ENCODE results near the gene GARIN3.
"Not testable (repeated sequence)": the region's sequence is repeated elsewhere in the genome, so short reads cannot be mapped to it uniquely, and the experiment has no call there.

Gene GARIN3

DNA sequence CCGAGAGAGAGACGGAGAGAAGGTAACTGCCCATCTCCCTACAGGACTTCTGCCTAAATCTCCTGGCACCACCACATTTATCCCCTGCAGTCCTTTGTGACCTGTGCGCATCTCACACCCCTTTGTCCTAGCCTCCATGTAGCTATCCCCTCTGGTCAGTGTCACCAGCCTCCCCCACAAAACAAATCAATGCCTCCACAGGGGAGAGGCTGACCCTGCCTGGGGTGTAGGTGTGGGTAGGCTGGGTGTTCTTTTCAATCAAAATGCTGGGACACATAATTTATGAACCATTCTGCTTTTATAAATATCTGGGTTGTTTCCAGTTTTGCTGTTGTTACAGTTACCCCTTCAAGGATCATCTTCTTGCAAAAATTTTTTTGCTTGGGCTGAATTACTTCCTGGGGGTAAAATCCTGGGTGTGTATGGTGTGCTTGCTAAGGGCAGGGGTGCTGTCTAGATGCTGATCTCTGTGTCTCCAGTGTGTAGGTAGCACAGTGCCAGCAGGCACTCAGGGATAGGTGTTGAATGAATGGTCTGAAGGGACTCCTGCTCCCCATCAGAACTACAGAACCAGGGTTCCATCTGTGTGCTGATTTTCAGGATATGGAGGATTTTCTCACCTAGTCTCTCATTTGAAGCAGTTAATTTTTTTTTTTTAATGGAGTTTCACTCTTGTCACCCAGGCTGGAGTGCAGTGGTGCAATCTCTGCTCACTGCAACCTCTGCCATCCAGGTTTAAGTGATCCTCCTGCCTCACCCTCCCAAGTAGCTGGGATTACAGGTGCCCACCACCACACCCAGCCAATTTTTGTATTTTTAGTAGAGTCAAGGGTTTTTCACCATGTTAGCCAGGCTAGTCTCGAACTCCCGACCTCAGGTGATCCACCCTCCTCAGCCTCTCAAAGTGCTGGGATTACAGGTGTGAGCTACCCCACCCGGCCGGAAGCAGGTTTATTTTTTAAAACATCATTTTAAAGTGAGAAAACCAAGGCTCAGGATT, at the start of gene GARIN3:
GARIN3 (minus strand) TSS at position 51 of the 1,000 bp plus-strand sequence. CDS start 96 bp downstream, outside the sequence.
- no peak for DNase-seq (ENCODE audit: low spot score)

DNA sequence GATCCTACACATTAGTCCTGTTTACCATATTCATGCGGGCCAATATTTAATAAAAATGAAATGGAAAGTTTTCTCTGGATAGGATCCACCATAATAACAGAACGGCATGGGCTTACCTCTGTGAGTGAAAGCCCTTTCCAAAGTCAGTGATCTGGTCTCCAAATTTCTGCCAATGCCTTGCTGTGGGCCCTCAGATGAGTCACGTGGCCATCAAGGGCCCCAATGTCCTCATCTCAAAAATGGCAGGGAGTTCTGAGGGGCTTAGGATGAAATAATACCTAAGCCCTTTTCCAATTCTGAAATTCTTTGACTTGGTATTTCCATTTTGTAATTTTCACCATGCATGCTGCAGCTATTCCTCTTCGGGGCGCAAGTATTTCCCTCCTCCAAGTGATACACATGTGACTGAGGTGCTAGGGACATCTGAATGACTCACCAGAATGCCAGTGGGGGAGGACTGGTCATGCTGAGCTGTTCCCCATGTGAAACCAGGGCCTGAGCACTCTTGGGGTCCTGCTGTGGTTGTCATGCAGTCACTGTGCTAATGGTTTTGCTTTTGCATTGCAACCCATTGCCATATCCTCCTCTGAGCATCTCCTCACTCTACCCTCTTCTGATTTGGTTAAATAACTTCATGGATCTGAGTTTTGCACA, 49.6 kb upstream of the GARIN3 start:
- DNase-seq (ENCODE audit: low spot score), result no peak

DNA sequence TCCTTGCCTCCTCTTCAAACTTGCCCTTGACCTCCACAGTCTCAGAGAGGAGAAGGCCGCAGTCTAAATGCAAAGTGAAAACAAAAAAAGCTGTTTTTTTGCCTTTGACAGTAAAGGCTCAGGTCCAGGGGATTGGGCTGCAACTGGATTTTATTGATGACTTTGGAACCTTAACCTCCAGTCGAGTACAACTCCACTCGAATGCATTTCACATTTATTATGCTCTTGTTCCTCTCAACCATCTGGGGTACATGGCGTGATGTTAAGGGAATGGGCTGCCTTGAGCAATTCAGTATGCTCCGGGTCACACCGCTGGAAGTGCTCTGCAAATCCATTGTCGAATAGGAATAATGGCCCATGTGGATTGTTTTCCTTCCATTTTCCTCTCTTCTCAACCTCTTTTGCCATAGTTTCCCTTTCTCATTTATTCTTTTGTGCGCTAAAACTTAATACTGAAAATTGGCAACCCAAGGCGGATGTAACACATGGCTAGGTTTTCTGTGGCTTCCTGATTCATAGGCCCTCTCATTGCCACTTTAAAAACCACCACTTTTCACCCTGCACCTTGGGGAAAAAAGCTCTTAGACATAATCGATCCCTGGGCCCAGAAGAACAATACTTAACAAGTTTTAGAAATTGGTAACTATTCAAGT, 48.9 kb upstream of the GARIN3 start:
- no peak for DNase-seq (ENCODE audit: low spot score)

DNA sequence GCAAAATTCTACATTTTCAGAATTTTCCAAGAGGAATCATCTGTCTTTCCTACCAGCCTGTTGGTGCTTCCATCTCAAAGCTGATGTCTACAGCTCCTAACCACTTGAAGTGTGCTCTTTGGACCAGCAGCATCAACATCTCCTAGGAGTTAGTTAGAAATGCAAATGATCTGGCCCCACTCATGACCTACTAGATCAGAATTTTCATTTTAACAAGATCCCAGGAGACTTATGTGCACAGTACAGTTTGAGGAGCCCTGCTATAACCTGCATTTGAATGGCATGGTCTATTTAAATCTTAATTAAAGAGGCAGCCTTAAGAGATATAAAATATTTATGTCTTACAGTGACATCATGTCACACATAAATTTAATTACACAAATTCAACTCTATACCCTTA, 48.4 kb upstream of the GARIN3 start:
- no peak for DNase-seq (ENCODE audit: low spot score)

DNA sequence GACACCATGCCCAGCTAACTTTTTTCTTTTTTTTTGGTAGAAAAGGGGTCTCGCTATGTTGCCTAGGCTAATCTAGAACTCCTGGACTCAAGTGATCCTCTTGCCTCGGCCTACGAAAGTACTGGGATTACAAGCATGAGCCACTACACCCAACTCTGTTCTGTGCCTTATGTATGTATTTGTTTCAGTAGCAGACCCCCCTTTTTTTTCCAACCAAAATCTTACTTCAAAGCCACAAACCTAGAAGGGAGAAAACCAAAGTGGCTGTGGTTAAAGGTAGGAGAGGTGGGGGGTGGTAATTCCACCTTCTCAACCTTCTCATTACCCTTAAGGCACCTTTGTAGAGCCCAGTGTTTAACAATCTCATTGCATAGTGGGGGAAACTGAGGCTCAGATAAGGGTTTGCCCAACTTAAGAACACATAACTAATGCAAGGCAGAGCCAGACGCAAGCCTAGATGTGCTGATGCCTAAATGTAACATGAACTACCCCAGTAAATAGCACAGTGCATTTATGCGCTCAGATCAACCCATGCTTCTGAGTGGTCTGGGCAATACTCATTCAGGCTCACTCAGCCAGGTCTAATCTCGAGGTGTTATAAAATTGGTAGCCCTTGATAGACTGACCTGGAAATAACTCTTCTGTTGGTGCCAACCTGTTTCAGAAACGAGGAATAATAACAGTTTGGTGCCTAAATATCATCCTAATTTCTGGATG, 47.6 kb upstream of the GARIN3 start:
- DNase-seq (ENCODE audit: low spot score), result no peak

DNA sequence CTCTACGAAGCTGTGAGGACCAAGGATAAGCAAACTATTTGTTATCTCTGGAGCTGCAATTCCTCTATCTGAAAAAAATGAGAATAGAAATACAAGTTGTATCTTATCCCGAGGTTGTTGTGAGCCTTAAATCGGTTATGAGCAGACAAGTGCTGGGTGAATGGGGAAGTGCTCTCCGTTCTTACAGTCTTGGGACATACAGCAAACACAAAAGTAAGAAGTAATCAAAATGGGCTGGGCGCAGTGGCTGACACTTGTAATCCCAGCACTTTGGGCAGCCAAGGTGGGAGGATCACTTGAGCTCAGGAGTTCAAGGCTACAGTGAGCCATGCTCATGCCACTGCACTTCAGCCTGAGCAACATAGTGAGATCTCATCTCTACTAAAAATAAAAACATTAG, 46.2 kb upstream of the GARIN3 start:
- DNase-seq (ENCODE audit: low spot score), result no peak

DNA sequence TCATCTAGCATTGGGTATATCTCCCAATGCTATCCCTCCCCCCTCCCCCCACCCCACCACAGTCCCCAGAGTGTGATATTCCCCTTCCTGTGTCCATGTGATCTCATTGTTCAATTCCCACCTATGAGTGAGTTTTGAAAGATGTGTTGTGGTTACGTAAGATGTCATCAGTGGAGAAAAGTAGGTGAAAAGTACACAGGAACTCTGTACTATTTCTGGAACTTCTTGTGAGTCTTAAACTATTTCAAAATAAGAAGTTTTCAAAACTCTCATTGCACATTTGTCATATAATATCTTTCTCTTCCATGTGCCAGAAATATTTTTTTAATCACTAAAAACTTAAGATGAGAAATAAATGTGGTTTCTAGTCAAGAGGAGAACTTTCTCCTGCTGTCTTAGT, 44.6 kb upstream of the GARIN3 start:
- not testable (repeated sequence) for DNase-seq (ENCODE audit: low spot score)

DNA sequence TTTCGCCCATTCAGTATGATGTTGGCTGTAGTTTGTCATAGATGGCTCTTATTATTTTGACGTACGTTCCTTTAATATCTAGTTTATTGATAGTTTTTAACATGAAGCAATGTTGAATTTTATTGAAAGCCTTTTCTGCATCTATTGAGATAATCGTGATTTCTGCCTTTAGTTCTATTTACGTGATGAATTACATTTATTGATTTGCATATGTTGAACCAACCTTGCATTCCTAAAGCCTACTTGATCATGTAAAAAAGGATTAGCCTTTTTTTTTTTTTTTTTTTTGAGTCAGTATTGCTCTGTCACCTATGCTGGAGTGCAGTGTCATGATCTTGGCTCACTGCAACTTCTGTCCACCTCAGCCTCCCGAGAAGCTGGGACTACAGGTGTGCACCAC, 39.6 kb upstream of the GARIN3 start:
- DNase-seq (ENCODE audit: low spot score), result no peak

DNA sequence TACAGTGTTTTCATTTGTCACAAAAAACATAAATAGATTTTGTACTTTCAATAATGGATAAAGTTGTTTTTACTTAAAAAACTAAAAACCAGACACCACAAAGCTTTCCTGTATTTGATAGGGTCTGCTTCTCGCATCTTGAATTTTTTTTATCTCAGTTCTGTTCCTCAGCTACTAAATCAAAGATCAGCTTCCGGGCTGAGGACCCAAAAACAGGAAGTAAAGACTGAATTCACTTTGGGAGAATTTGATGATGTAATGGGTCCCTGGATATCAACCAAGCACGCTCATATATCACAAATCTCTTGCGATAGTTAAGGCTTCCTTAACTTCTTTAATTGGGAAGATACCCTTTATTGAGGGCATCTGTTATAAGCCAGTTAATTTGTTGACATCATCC, 38.7 kb upstream of the GARIN3 start:
- no peak for DNase-seq (ENCODE audit: low spot score)

DNA sequence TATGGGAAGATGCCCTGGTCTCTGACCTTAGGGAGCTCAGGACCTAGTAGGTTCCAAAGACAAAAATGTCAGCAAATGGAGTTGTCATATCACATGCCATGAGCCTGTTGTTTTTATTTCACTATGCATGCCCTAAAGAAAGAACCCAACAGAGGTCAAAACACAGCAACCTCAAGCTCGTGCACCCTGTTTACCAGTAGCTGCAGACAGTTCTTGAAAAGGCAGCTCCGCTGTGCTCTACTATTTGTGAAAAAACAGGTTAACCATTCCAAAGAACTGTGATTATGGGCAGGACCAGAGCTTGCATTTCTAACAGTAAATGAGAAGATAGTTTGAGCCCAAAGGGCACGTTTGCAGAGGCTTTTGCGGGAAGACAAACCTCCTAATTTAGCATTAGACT, 37.4 kb upstream of the GARIN3 start:
- DNase-seq (ENCODE audit: low spot score), result no peak

DNA sequence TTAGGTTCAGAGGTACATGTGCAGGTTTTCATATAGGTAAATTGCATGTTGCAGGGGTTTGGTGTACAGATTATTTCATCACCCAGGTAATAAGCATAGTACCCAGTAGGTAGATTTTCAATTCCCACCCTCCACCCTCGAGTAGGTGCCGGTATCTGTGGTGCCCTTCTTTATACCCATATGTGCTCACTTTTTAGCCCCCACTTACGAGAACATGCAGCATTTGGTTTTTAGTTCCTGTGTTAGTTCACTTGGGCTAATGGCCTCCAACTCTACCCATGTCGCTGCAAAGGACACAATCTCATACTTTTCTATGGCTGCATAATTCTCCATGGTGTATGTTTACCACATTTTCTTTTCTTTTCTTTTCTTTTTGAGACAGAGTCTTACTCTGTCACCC, 35.8 kb upstream of the GARIN3 start:
- DNase-seq (ENCODE audit: low spot score), result no peak

DNA sequence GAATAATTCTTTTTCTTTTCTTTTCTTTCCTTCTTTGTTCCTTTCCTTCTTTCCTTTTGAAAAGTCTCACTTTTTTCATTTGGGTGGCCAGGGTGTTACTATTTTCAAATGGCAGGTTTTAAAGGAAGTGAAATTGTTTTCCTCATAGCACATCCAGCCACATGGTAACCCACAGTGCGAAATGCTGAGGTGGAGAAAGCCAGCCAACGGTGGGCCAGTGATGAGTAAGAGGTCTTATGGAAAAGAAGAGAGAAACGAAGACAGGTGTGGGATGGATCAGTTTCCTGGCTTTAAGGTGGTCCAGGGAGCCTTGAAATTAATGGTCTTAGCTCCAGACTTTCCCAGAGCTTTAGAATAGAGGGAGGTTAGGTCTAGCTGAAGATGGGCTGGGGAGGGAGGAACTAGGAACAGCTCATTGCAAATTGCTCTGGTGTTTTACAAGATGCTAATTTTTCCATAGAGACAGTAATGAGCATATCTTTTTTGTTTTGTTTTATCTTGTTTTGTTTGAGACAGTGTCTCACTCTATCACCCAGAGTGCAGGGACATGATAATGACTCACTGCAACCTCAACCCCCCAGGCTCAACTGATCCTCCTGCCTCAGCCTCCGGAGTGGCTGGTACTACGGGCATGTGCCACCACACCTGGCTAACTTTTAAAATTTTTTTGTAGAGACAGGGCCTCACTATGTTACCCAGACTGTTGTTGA, 32.4 kb upstream of the GARIN3 start:
- no peak for DNase-seq (ENCODE audit: low spot score)

DNA sequence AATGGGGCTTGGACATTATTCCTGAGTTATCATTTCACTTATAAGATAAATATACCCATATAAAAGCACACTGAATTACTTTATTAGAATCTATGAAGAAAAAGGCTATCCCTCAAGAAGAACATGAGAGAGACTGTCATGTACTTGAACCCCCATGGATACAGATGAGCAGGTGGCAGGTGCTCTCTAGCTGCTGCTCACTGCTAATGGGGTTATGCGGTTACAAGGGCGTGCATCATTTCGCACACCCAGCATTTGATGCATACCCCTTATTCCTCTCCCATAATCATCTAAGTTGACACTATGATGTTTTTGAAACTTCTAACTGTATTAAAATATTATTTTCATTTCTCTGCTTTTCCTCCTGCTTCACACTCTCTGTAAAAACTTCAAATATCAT, 31.0 kb upstream of the GARIN3 start:
- no peak for DNase-seq (ENCODE audit: low spot score)

DNA sequence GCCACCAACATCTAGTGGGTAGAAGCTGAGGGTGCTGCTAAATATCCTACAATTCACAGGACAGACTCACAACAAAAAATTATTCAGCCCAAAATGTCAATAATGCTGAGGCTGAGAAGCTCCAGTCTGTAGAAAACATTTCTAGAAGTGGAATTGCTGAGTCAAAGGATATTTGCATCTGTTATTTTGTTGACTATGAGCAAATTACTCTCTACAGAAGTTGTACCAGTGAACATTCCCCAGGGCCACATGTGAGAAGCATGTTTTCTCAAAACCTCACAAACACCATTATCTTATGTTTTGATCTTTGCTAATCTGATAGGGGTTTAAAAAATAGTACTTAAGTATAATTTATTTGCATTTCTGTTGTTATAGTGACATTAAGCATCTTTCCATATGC, 30.0 kb upstream of the GARIN3 start:
- DNase-seq (ENCODE audit: low spot score), result no peak

DNA sequence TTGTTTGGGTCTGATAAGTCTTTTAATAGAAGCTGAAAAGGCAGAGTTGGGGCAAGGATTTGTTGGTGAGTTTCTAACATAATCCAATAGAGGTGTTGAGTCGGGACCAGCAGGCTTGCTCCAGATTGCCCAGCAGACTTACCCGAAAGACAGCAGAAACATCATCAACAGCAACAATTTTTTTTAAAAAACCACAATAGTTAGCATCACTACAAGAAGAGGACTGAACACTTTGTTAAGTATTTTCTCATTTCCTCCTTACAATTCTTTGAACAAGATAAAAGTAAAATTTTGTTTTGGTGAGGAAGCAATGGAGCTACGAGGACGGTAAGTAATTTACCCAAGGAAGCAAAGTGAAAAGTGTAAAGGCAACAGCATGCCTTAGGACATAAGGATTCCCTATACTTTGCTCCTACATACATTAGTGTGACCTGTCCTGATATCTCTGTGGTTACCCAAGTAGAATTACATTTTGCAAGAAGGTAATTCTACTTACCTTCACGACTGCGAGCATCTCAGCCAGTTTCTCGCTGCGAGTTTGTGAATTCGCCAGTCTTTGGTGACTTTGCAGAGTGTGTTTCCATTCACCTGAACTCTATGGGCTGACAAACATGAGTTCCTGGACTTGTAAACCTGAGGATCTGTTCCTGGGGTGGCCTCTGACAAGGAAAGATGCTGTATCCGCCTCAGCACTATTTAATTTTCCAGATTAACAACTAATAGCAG, 27.8 kb upstream of the GARIN3 start:
- DNase-seq (ENCODE audit: low spot score), result no peak

DNA sequence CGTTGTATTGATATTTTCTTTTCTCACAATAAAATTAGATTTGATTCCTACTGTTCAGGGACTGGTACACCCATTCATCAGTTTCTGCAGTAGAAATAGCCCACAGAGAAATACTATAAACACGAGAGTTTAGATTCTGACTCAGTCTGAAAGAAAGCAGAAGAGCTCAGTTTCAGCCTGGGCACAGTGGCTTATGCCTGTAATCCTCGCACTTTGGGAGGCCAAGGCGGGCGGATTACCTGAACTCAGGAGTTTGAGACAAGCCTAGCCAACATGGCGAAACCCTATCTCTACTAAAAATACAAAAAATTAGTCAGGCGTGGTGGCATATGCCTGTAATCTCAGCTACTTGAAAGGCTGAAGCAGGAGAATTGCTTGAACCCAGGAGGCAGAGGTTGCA, 23.2 kb upstream of the GARIN3 start:
- DNase-seq (ENCODE audit: low spot score), result no peak

DNA sequence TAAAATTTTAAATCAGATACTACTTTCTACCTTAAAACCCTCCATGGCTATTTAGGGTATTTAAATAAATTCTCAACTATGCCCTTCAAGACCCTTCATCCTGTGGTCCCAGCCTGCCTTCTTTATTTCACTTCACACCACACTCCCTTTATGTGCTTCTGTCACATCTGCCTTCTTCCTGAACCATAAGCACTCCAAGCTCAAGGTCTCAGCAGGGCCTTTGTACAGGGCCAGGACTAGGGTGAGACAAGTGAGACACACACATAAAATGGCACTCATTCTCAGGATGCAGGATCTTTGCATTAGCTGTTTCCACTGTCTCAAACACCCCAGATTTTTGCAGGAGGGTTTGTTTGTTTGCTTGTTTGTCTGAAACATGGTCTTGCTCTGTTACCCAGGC, 22.2 kb upstream of the GARIN3 start:
- DNase-seq (ENCODE audit: low spot score), result no peak

DNA sequence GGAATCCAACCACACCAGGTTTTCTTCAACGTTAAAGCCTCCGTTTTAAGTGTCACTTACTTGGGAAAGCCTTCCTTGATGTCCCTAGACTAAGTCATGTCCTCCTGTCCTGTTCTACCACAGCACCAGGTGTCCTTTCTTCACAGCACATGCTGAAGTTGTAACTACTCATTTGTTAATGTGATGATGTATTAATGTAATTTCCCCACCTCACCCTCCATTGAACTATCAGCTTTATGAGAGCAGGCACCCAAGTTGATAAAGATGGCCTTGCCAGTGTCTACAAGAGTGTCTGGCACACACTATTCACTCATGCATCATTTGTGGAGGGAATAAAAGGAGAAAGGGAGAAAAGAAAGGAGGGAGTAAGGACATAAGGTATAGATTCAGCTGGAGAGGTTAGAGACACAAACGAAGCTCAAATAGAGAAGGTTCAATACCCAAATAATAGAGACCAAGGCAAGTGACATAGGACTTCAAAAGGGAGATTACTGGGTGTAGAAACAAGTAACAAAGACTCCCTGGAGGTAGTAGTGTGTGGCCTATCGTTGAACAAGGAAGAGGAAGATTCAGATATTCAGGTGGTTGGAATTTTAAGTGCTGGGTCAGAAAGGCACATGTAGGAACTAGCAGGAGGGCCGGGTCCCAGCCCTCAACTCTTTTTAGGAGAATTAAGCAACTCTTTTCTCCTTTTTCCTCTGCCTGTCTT, 21.1 kb upstream of the GARIN3 start:
- no peak for DNase-seq (ENCODE audit: low spot score)

DNA sequence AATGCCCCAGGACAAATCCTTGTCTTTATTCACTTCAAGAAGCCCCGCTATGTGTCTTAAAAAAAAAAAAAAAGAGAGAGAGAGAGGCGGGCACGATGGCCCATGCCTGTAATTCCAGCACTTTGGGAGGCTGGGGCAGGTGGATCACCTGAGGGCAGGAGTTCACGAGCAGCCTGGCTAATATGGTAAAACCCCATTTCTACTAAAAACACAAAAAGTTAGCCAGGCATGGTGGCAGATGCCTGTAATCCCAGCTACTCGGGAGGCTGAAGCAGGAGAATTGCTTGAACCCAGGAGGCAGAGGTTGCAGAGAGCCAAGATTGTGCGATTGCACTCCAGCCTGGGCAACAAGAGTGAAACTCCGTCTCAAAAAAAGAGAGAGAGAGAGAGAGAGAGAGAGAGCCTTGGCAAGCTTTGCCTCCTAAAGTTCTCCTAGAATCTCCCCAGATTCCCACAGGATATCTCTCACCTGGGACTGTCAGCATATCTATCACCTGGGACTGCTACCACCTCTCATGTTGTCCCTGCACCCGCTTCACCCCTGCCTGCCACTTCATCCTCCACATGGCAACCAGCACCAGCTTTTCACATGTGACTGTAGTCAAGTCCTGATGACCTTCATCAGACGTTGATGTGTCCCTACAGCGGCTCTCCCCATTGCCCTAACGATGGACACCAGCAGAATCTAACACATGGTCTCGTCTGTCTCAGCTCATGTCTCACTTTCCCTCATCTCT, 20.4 kb upstream of the GARIN3 start:
- no peak for DNase-seq (ENCODE audit: low spot score)
